ENCODE results near the gene ANKRD26.

- TF ChIP-seq YY1 (IDR thresholded peaks at IDR 0.05; ENCODE audit: insufficient read depth, insufficient read length) (no peak), SUZ12 (IDR thresholded peaks at IDR 0.05; ENCODE audit: extremely low read depth, insufficient read depth, insufficient read length) (no peak), ZNF274 (IDR thresholded peaks at IDR 0.05; ENCODE audit: low read depth, low read length) (no peak)
Observed at GRCh38 chr10:27068217-27068891, 31.9 kb downstream of the ANKRD26 start.

All from NT2/D1 (cell line).